ENCODE results near the gene FOXO3. TPM values are rescaled to one million over a fixed set of nuclear protein-coding genes. Genes with fewer than 3 reads are reported as not detected.

The FOXO3 gene
- total and polyA plus RNA-seq, 2 donors (not counting 1 experiment from before 2014, with no cell fraction given): 49.5 to 63.9 TPM

GRCh38 chr6:108616973-108617372, 56.3 kb downstream of the FOXO3 start:
- H3K27me3 ChIP-seq (ENCODE audit: control insufficient read depth, insufficient read depth, low read length): no peaks in the 10 kb centered on the region
- no peak overlapping the region for H3K9ac ChIP-seq (ENCODE audit: insufficient read depth, low read length)
- no peak overlapping the region for H3K4me3 ChIP-seq (replicated peaks in 1 of 4; ENCODE audit: control extremely low read depth in 1 of 4, insufficient read depth in 1 of 4, low read depth in 3 of 4, low read length in 4 of 4)
- H3K27ac ChIP-seq (ENCODE audit: insufficient read depth, low read length): no peak overlapping the region
- no peaks in the 10 kb centered on the region for H3K36me3 ChIP-seq (ENCODE audit: control insufficient read depth, insufficient read depth, low read length)
- no peak overlapping the region for H2AFZ ChIP-seq (ENCODE audit: low read length)
- no peak overlapping the region for H3K4me2 ChIP-seq (ENCODE audit: extremely low read depth, insufficient read depth, low read length)
- peaks cover 21% of the 10 kb centered on the region for H3K4me1 ChIP-seq (ENCODE audit: control insufficient read depth, extremely low read depth, insufficient read depth, low read length)
- DNase-seq (ENCODE audit: low read depth in 2 of 2): peak in 1 of 2 donors; percentile 58
- TF ChIP-seq CTCF (conservative IDR thresholded peaks at IDR 0.05 in 1 of 2, IDR thresholded peaks at IDR 0.05 in 1 of 2; ENCODE audit: low read depth in 1 of 2, low read length in 2 of 2): no peak
- no peak for TF ChIP-seq EZH2 (IDR thresholded peaks at IDR 0.05; ENCODE audit: low read length, missing control alignments)
- peaks cover 97% of the 10 kb centered on the region for H3K79me2 ChIP-seq (ENCODE audit: control insufficient read depth, insufficient read depth, low read length)
- H3K9me3 ChIP-seq (ENCODE audit: control insufficient read depth, insufficient read depth, low read depth, low read length): no peaks in the 10 kb centered on the region
- H4K20me1 ChIP-seq (ENCODE audit: control insufficient read depth, extremely low read depth, insufficient read depth, low read length): no peaks in the 10 kb centered on the region

- peaks cover 98% of the 10 kb centered on the region for H3K79me2 ChIP-seq (ENCODE audit: control insufficient read depth, insufficient read depth, low read length)
- peak overlapping the region; percentile 70 for H3K4me2 ChIP-seq (ENCODE audit: extremely low read depth, insufficient read depth, low read length)
- no peak for TF ChIP-seq EZH2 (IDR thresholded peaks at IDR 0.05; ENCODE audit: low read length, missing control alignments)
- no peak for TF ChIP-seq CTCF (conservative IDR thresholded peaks at IDR 0.05 in 1 of 2, IDR thresholded peaks at IDR 0.05 in 1 of 2; ENCODE audit: low read depth in 1 of 2, low read length in 2 of 2)
- no peak overlapping the region for H3K4me3 ChIP-seq (replicated peaks in 1 of 4; ENCODE audit: control extremely low read depth in 1 of 4, insufficient read depth in 1 of 4, low read depth in 3 of 4, low read length in 4 of 4)
- H3K9me3 ChIP-seq (ENCODE audit: control insufficient read depth, insufficient read depth, low read depth, low read length): no peaks in the 10 kb centered on the region
- no peak for DNase-seq (ENCODE audit: low read depth in 2 of 2)
- no peaks in the 10 kb centered on the region for H4K20me1 ChIP-seq (ENCODE audit: control insufficient read depth, extremely low read depth, insufficient read depth, low read length)
- no peak overlapping the region for H2AFZ ChIP-seq (ENCODE audit: low read length)
- H3K9ac ChIP-seq (ENCODE audit: insufficient read depth, low read length): no peak overlapping the region
- H3K36me3 ChIP-seq (ENCODE audit: control insufficient read depth, insufficient read depth, low read length): no peaks in the 10 kb centered on the region
- peak overlapping the region; percentile 3 for H3K27ac ChIP-seq (ENCODE audit: insufficient read depth, low read length)
- H3K27me3 ChIP-seq (ENCODE audit: control insufficient read depth, insufficient read depth, low read length): no peaks in the 10 kb centered on the region
- H3K4me1 ChIP-seq (ENCODE audit: control insufficient read depth, extremely low read depth, insufficient read depth, low read length): peaks cover 31% of the 10 kb centered on the region
These were observed 58.0 kb downstream of the FOXO3 start for GRCh38 chr6:108618623-108619152.

- Histone ChIP-seq H2AFZ (ENCODE audit: low read length) (no peak overlapping the region), H3K27ac (ENCODE audit: insufficient read depth, low read length) (peak overlapping the region; percentile 19), H3K36me3 (ENCODE audit: control insufficient read depth, insufficient read depth, low read length) (no peaks in the 10 kb centered on the region), H3K27me3 (ENCODE audit: control insufficient read depth, insufficient read depth, low read length) (no peaks in the 10 kb centered on the region), H3K79me2 (ENCODE audit: control insufficient read depth, insufficient read depth, low read length) (peaks cover 98% of the 10 kb centered on the region), H4K20me1 (ENCODE audit: control insufficient read depth, extremely low read depth, insufficient read depth, low read length) (no peaks in the 10 kb centered on the region), H3K4me3 (replicated peaks in 1 of 4; ENCODE audit: control extremely low read depth in 1 of 4, insufficient read depth in 1 of 4, low read depth in 3 of 4, low read length in 4 of 4) (no peak overlapping the region), H3K4me2 (ENCODE audit: extremely low read depth, insufficient read depth, low read length) (peak overlapping the region; percentile 70), H3K9ac (ENCODE audit: insufficient read depth, low read length) (no peak overlapping the region), H3K4me1 (ENCODE audit: control insufficient read depth, extremely low read depth, insufficient read depth, low read length) (peaks cover 33% of the 10 kb centered on the region), H3K9me3 (ENCODE audit: control insufficient read depth, insufficient read depth, low read depth, low read length) (no peaks in the 10 kb centered on the region)
- peak in 1 of 2 donors; percentile 21 for DNase-seq (ENCODE audit: low read depth in 2 of 2)
- no peak for TF ChIP-seq CTCF (conservative IDR thresholded peaks at IDR 0.05 in 1 of 2, IDR thresholded peaks at IDR 0.05 in 1 of 2; ENCODE audit: low read depth in 1 of 2, low read length in 2 of 2)
- TF ChIP-seq EZH2 (IDR thresholded peaks at IDR 0.05; ENCODE audit: low read length, missing control alignments): no peak
These were observed 58.9 kb downstream of the FOXO3 start for GRCh38 chr6:108619431-108620197.
